GM12891 (cell line): Measurements from ENCODE around the gene MAD1L1.

ENCODE experiments used
- POLR2A ChIP-seq: IDR thresholded peaks from 2 replicates; pipeline ENCODE4 v1.6.1; 2011; ENCODE audit warnings: low read depth, low read length, control low read depth
- TAF1 ChIP-seq: IDR thresholded peaks from 2 replicates; pipeline ENCODE4 v1.6.1; 2011; ENCODE audit warnings: low read depth, low read length, control low read depth

GRCh38 chr7:1914321-1914720, 318.4 kb downstream of the MAD1L1 start:
- TF ChIP-seq TAF1: no peak
- TF ChIP-seq POLR2A: no peak
